Brain microvascular endothelial cell (primary cell): ENCODE measurements around the gene KLHDC8B.
"Not testable (repeated sequence)": the region's sequence is repeated elsewhere in the genome, so short reads cannot be mapped to it uniquely, and the experiment has no call there.

Experiments used
- DNase-seq: peaks from one replicate; pipeline ENCODE4 v3.0.0-alpha.2; 2020
- H3K27ac ChIP-seq: fragments of 250-450 bp; sonication (Bioruptor Pico); 2 replicates; pipeline ENCODE4 v1.5.1; 2020; ENCODE audit warnings: mild to moderate bottlenecking, moderate library complexity
- H3K27me3 ChIP-seq: fragments of 250-450 bp; sonication (Bioruptor Pico); replicated peaks from 2 replicates; pipeline ENCODE4 v1.5.1; 2020; ENCODE audit warnings: mild to moderate bottlenecking
- H3K36me3 ChIP-seq: fragments of 250-450 bp; sonication (Bioruptor Pico); replicated peaks from 2 replicates; pipeline ENCODE4 v1.5.1; 2020; ENCODE audit warnings: mild to moderate bottlenecking
- H3K4me3 ChIP-seq: 2 replicates; pipeline ENCODE4 v1.5.1; 2011; ENCODE audit warnings: low read depth, mild to moderate bottlenecking, control low read depth, low read length, moderate library complexity
- CTCF ChIP-seq: IDR thresholded peaks from 2 replicates; pipeline ENCODE4 v1.5.1; 2011; ENCODE audit warnings: low read depth, mild to moderate bottlenecking, moderate library complexity, low read length, control low read depth, inconsistent platforms; ENCODE audit errors: missing control alignments
- in situ Hi-C: cut with HindIII; loops from 2 replicates; pipeline ENCODE4 v1.10.0; 2017; ENCODE audit warnings: low sequenced_read_pairs, low pct_ligation_motif_present

KLHDC8B gene

DNA sequence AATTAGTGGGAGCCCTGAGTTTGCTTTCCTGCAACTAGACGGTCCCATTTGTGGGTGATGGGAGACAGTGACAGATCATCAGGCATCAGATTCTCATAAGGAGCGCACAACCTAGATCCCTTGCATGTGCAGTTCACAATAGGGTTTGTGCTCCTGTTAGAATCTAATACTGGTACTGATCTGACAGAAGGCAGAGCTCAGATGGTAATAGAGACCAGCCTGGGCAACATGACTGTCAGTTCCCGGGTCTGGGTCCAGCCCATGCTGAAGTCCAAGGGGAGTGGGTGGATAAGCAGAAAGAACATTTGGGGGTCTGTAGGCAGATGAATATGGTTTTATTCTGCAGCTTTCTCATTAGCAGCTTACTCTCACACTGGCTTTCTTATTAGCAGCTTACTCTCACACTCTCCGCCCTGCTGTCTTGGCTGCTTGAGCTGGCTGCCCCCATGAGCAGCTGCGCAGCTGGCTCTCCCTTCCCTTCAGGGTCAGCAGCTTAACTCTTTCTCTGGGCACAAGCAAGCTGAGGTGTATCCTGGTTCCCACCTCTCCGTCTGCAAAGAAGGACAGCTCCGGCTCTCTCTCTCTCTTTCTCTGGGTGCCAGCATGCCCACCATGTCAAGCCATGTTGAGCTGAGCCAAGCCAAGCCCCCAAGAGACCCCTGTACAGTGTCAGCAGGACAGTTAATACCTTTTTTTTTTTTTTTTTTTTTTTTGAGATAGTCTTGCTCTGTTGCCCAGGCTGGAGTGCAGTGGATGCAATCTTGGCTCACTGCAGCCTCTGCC, 46.5 kb downstream of the KLHDC8B start:
- Histone ChIP-seq H3K27me3 (no peaks in the 10 kb centered on the region), H3K4me3 (no peak overlapping the region), H3K36me3 (peaks cover 2% of the 10 kb centered on the region), H3K27ac (peak overlapping the region; percentile 58)
- no peak for TF ChIP-seq CTCF
- in situ Hi-C loops = no loop called here
- no peak for DNase-seq

- peak; percentile 91 for DNase-seq
- peak overlapping the region; percentile 58 for H3K27ac ChIP-seq
- H3K4me3 ChIP-seq, in situ Hi-C loops, H3K27me3 ChIP-seq, H3K36me3 ChIP-seq: not testable (repeated sequence)
Measured at GRCh38 chr3:49218471-49218989, 47.1 kb downstream of the KLHDC8B start.

DNA sequence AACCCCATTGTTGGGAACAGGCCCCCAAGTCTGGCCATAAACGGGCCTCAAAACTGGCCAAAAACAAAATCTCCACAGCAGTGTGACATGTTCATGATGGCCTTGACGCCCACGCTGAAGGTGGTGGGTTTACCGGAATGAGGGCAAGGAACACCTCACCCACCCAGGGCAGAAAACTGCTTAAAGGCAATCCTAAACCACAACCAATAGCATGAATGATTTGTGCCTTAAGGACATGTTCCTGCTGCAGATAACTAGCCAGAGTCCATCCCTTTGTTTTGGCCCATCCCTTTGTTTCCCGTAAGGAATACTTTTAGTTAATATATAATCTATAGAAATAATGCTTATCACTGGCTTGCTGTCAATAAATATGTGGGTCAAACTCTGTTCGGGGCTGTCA, 47.7 kb downstream of the KLHDC8B start:
- H3K36me3 ChIP-seq = no peaks in the 10 kb centered on the region
- no peak for DNase-seq
- no peak overlapping the region for H3K4me3 ChIP-seq
- in situ Hi-C loops = no loop called here
- peak overlapping the region; percentile 58 for H3K27ac ChIP-seq
- H3K27me3 ChIP-seq = no peaks in the 10 kb centered on the region
- no peak for TF ChIP-seq CTCF

GRCh38 chr3:49220985-49221563, 49.7 kb downstream of the KLHDC8B start:
- H3K4me3 ChIP-seq, H3K27ac ChIP-seq, DNase-seq, H3K27me3 ChIP-seq, in situ Hi-C loops, H3K36me3 ChIP-seq: not testable (repeated sequence)

GRCh38 chr3:49222002-49222401, 50.6 kb downstream of the KLHDC8B start:
- in situ Hi-C loops = no loop called here
- no peak for DNase-seq
- TF ChIP-seq CTCF = no peak
- no peak overlapping the region for H3K4me3 ChIP-seq
- no peaks in the 10 kb centered on the region for H3K36me3 ChIP-seq
- H3K27me3 ChIP-seq = no peaks in the 10 kb centered on the region
- H3K27ac ChIP-seq = no peak overlapping the region
